BLaER1 (cell line): Measurements from ENCODE around the gene RAPGEF4.

Experiments
- H3K27ac ChIP-seq: shearing (Covaris generic); formaldehyde crosslinking; 2 replicates; pipeline ENCODE4 v1.8.1; 2022
- H3K27me3 ChIP-seq: shearing (Covaris generic); formaldehyde crosslinking; 2 replicates; pipeline ENCODE4 v1.8.1; 2022
- H3K36me3 ChIP-seq: shearing (Covaris generic); formaldehyde crosslinking; 2 replicates; pipeline ENCODE4 v1.8.1; 2022
- H3K4me1 ChIP-seq: shearing (Covaris generic); formaldehyde crosslinking; 2 replicates; pipeline ENCODE4 v1.8.1; 2022
- H3K4me2 ChIP-seq: shearing (Covaris generic); formaldehyde crosslinking; 2 replicates; pipeline ENCODE4 v1.8.1; 2022
- H3K4me3 ChIP-seq: shearing (Covaris generic); formaldehyde crosslinking; 2 replicates; pipeline ENCODE4 v1.8.1; 2022
- H3K9ac ChIP-seq: shearing (Covaris generic); formaldehyde crosslinking; 2 replicates; pipeline ENCODE4 v1.8.1; 2022
- H3K9me3 ChIP-seq: shearing (Covaris generic); formaldehyde crosslinking; 2 replicates; pipeline ENCODE4 v1.8.1; 2022
- H4K20me1 ChIP-seq: shearing (Covaris generic); formaldehyde crosslinking; 2 replicates; pipeline ENCODE4 v1.8.1; 2022
- Cebpa-rat ChIP-seq: shearing (Covaris generic); IDR thresholded peaks from 2 replicates; pipeline ENCODE4 v1.8.1; 2022

RAPGEF4 gene

DNA sequence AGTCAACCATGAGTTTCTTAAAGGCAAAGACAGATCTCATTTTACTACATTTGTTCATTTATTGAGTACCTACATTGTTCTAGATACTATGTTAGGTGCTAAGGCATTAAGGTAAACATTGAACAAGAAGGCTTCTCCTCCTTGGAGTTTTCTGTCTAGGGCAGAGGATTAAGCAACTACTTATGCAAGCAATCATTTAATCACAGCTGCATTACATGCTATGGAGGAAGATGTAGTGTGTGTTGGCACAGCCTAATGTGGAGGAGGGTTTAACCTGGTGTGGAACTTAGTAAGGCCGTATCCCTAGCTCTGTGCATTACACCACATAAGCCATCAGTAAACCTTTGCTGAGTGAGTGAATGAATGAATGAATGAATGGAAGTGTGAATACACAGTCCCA is 233.5 kb downstream of the RAPGEF4 start:
- Histone ChIP-seq H3K4me3 (no peak overlapping the region), H3K9me3 (no peaks in the 10 kb centered on the region), H3K4me1 (no peaks in the 10 kb centered on the region), H4K20me1 (no peaks in the 10 kb centered on the region), H3K4me2 (no peak overlapping the region), H3K27ac (no peak overlapping the region), H3K36me3 (no peaks in the 10 kb centered on the region), H3K27me3 (no peaks in the 10 kb centered on the region), H3K9ac (no peak overlapping the region)
- no peak for TF ChIP-seq Cebpa-rat

DNA sequence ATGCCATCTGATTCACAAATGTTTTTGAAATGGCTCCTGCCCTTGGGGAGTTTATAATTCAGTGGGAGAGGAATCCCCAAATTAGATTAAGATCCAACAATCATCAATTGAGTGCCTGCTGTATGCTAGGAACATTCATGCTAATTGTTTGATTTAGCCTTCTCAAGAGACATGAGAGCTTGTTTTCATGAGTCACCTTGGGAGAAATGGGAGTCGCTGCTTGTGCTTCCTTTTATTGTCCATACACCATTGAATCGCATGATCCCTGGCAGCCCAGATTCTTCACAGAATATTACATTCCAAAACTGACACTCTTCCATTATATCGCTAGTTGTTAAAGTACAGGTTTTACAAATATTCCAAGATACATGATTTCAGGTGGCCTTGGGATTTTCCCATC is 234.0 kb downstream of the RAPGEF4 start:
- H3K9me3 ChIP-seq, result no peaks in the 10 kb centered on the region
- H3K4me2 ChIP-seq, result no peak overlapping the region
- no peak for TF ChIP-seq Cebpa-rat
- H3K9ac ChIP-seq, result no peak overlapping the region
- H3K27ac ChIP-seq, result no peak overlapping the region
- H4K20me1 ChIP-seq, result no peaks in the 10 kb centered on the region
- H3K4me3 ChIP-seq, result no peak overlapping the region
- H3K4me1 ChIP-seq, result no peaks in the 10 kb centered on the region
- H3K36me3 ChIP-seq, result no peaks in the 10 kb centered on the region
- no peaks in the 10 kb centered on the region for H3K27me3 ChIP-seq

DNA sequence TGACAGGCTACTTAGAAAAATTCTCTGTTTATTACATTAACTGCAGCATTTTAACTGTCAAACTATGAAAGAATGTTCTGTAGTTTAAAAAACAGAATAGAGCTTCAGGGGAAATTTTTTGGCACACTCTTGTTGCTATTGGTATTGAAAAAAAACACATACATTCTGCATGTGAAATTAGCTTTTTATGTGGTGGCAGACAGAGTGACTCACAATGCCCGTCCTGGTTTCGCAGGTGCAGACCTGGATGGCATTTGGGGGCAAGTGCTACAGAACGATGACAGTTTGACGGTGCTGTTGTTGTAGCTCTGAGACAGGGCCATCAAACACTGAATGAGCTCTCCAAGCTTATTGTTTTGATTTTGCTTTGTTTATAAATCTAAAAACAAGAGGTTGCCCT is 235.0 kb downstream of the RAPGEF4 start:
- no peaks in the 10 kb centered on the region for H3K36me3 ChIP-seq
- no peaks in the 10 kb centered on the region for H4K20me1 ChIP-seq
- no peak overlapping the region for H3K9ac ChIP-seq
- H3K27ac ChIP-seq, result no peak overlapping the region
- no peak overlapping the region for H3K4me3 ChIP-seq
- H3K4me2 ChIP-seq, result no peak overlapping the region
- no peaks in the 10 kb centered on the region for H3K4me1 ChIP-seq
- no peak for TF ChIP-seq Cebpa-rat
- no peaks in the 10 kb centered on the region for H3K9me3 ChIP-seq
- no peaks in the 10 kb centered on the region for H3K27me3 ChIP-seq

DNA sequence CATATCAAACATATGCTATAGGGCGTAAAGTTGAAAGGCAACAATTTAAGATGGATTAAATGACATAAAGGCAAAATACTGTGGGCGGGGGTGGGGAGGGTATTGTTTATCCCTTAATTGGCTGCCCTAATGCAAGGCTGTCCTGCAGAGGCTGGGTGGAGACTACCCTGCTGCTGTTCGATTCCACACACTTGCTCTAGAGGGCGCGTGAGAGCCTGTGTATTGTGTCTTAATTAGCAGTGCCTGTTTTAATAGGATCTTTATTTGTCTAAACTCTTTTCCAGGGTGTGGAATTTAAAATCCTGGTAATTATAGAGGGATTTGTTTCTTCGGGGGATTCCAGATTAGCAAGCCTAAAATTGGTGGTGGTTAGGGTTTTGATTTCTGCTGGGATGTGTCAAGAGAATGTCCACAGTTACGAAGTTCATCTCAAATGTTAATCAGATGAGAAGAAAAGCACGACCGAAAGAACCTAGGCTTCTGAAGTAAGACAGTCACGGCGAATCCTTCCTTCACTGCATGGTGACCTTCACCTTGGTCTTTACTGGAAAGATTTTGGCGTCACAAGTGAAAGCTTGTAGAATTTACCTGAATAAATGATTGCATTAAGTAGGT is 236.5 kb downstream of the RAPGEF4 start:
- no peaks in the 10 kb centered on the region for H3K4me1 ChIP-seq
- H3K4me3 ChIP-seq, result no peak overlapping the region
- no peak overlapping the region for H3K9ac ChIP-seq
- H3K36me3 ChIP-seq, result no peaks in the 10 kb centered on the region
- no peak overlapping the region for H3K4me2 ChIP-seq
- no peak overlapping the region for H3K27ac ChIP-seq
- no peaks in the 10 kb centered on the region for H3K27me3 ChIP-seq
- TF ChIP-seq Cebpa-rat, result no peak
- H4K20me1 ChIP-seq, result no peaks in the 10 kb centered on the region
- H3K9me3 ChIP-seq, result no peaks in the 10 kb centered on the region

DNA sequence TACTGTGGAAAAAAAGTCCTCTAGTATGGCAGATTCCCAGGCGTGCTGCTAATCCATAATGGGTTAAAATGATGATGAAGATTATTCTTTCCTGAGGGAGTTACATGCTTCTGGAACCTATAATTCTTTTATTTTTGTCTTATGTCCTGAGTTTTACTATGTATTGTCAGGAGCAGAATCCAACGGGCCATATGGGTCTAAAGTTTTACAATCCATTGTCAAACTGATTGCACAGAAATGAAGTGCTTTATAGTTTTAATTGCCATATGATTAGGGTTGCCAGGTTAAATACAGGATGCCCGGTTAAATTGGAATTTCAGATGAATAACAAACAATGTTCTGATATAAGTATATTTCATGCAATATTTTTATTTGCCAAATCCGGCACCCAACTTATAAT is 239.1 kb downstream of the RAPGEF4 start:
- H3K27ac ChIP-seq, result no peak overlapping the region
- H3K4me1 ChIP-seq, result no peaks in the 10 kb centered on the region
- H3K27me3 ChIP-seq, result no peaks in the 10 kb centered on the region
- H3K9ac ChIP-seq, result no peak overlapping the region
- no peak overlapping the region for H3K4me2 ChIP-seq
- no peak for TF ChIP-seq Cebpa-rat
- H3K36me3 ChIP-seq, result no peaks in the 10 kb centered on the region
- no peak overlapping the region for H3K4me3 ChIP-seq
- H4K20me1 ChIP-seq, result no peaks in the 10 kb centered on the region
- H3K9me3 ChIP-seq, result no peaks in the 10 kb centered on the region

DNA sequence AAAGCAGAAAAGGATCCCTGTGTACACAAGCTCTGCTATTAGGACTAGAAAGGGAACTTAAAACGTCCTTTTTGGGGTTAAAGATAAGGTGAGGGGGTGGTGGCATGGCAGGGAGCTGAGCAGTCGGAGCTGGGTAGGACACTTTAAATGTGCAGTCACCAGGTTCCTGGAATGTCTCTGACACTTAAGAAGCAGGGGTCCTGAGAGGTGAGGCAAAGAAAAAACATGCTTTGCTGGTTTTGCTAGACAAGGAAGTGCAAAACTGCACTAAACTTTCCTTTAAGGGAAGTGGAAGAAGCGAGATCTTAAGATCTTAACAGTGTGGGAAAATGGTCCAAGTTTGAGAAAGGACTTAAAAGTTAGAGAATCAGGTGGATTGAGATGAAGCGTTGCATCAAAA is 240.5 kb downstream of the RAPGEF4 start:
- no peaks in the 10 kb centered on the region for H3K27me3 ChIP-seq
- no peaks in the 10 kb centered on the region for H3K9me3 ChIP-seq
- no peaks in the 10 kb centered on the region for H4K20me1 ChIP-seq
- H3K27ac ChIP-seq, result no peak overlapping the region
- no peak overlapping the region for H3K4me3 ChIP-seq
- no peaks in the 10 kb centered on the region for H3K36me3 ChIP-seq
- TF ChIP-seq Cebpa-rat, result no peak
- no peak overlapping the region for H3K9ac ChIP-seq
- no peak overlapping the region for H3K4me2 ChIP-seq
- H3K4me1 ChIP-seq, result no peaks in the 10 kb centered on the region

DNA sequence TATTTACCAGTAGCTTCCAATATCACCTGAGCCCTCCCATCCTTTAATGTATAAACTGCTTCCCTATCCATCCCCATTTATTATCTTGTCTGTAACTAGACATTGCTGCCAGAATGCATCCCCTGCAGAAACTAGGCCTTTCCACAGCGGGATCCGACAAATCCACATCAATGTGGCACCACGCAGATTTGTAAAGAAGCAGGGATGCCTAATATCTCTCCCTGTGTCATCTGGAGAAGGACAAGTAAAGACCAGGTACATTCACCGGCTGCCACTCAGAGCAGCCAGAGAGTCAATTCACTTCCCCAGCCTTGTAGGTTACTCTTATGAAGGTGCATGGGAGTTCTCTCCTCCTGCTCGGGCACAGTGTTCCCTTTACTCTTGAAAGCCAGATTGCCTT is 241.2 kb downstream of the RAPGEF4 start:
- no peaks in the 10 kb centered on the region for H3K36me3 ChIP-seq
- H3K9ac ChIP-seq, result no peak overlapping the region
- H3K27me3 ChIP-seq, result no peaks in the 10 kb centered on the region
- TF ChIP-seq Cebpa-rat, result no peak
- no peaks in the 10 kb centered on the region for H3K4me1 ChIP-seq
- no peaks in the 10 kb centered on the region for H3K9me3 ChIP-seq
- H4K20me1 ChIP-seq, result no peaks in the 10 kb centered on the region
- no peak overlapping the region for H3K27ac ChIP-seq
- no peak overlapping the region for H3K4me3 ChIP-seq
- H3K4me2 ChIP-seq, result no peak overlapping the region

DNA sequence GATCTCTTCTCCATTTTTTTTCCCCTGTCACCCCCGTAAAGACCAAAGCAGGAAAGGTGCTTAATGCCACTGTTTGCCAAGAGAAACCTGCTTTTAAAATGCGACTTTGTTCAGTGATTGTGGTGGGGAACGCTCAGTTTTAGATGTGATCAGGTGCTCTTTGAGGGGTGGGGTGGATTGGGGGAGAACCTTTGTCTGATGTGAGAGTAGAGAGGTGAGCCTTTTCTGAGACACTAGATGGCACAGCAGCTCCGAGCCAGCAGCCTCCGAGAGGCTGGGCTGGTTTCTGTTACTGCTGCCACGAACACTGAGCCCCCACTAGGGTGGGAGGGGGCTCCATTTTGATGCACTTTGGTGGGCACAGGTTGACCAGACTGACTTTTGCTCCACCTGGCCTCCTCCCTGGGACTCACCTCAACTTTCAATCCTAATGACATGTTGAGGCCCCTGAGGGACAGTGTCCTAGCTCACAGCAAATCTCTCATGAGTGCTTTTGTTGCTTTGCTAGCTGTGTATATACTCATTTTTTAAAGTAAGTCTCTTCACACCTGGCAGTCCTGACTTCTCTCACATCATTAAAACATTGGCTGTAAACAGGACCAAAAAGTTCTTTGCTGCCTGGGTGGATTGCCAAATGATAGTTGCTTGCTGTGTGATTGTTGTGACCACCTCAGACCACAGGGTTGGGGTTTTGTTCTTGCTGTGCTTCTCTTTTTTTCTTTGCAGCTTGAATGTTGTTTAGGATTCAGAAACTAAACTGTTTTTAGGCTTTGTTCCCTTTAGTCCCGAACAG is 241.8 kb downstream of the RAPGEF4 start:
- H3K4me1 ChIP-seq, result no peaks in the 10 kb centered on the region
- no peaks in the 10 kb centered on the region for H3K36me3 ChIP-seq
- H3K4me3 ChIP-seq, result no peak overlapping the region
- H4K20me1 ChIP-seq, result no peaks in the 10 kb centered on the region
- H3K27me3 ChIP-seq, result no peaks in the 10 kb centered on the region
- H3K9ac ChIP-seq, result no peak overlapping the region
- TF ChIP-seq Cebpa-rat, result no peak
- no peak overlapping the region for H3K4me2 ChIP-seq
- H3K27ac ChIP-seq, result no peak overlapping the region
- no peaks in the 10 kb centered on the region for H3K9me3 ChIP-seq

DNA sequence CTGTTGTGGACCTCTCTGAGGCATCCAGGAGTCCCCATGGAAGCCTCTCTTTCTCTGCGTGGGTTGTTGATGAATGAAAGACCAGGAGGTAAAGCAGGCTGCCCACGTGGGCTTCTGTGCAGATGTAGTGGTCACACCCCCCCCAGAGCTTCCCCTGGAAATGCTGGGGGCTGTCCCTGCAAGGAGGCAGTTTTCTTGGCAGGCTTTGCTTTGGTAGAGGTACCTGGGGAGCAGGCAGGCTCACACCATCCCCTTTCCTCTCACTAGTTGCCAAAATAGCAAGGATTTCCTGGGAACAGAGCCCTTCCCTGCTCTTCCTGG is 242.4 kb downstream of the RAPGEF4 start:
- H3K27me3 ChIP-seq, result no peaks in the 10 kb centered on the region
- no peak for TF ChIP-seq Cebpa-rat
- no peak overlapping the region for H3K4me3 ChIP-seq
- no peaks in the 10 kb centered on the region for H3K36me3 ChIP-seq
- H3K9ac ChIP-seq, result no peak overlapping the region
- H3K27ac ChIP-seq, result no peak overlapping the region
- H3K9me3 ChIP-seq, result no peaks in the 10 kb centered on the region
- no peak overlapping the region for H3K4me2 ChIP-seq
- H3K4me1 ChIP-seq, result no peaks in the 10 kb centered on the region
- H4K20me1 ChIP-seq, result no peaks in the 10 kb centered on the region

DNA sequence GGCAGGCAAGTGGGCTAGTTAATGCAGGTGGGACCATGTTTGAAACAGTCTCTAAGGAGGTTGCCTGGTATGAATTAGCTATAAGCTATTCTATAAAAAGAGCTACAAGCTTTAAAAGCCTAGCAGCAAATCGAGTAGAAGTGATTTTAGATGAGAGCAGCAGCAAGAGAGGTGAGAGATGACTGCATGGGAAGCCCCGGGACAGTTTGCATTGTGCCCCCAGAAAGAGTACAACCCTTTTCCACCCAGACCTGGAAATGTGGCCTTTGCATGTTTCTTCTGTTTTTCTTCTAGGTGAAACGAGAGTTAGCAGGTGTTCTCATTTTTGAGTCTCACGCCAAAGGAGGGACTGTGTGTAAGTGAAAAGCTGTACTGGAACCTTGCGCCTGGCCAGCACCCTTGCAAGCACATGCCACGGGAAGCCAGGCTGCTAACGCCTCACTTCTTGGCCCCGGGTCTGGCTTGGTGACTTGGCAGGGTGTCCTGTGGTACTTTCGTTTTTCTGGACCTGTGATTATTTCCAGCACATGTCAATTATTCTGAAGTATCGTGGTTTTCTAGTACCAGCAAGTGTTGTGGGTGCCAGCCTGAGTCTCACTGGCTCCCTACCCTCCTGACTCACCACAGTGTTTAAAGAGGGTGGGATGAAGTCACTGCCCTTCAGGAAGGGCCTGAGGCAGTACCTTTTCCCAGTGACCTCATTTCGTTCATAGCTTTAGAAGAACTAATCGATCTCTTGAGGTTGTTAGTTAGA is 249.7 kb downstream of the RAPGEF4 start:
- Histone ChIP-seq H3K27ac (no peak overlapping the region), H3K4me3 (no peak overlapping the region), H3K36me3 (no peaks in the 10 kb centered on the region), H3K27me3 (no peaks in the 10 kb centered on the region), H4K20me1 (no peaks in the 10 kb centered on the region), H3K4me2 (no peak overlapping the region), H3K4me1 (no peaks in the 10 kb centered on the region), H3K9me3 (no peaks in the 10 kb centered on the region), H3K9ac (no peak overlapping the region)
- no peak for TF ChIP-seq Cebpa-rat
